ENCODE results near the gene LAGE3. TPM values are rescaled to one million over a fixed set of nuclear protein-coding genes. Genes with fewer than 3 reads are reported as not detected.

LAGE3 gene
- total RNA-seq, 1 donor from 2014 or later: 15.6 TPM

- no peak overlapping the region for H3K27ac Mint-ChIP-seq (ENCODE audit: unreplicated experiment)
- no peak for DNase-seq (ENCODE audit: extremely low spot score, unreplicated experiment)
- H3K27me3 Mint-ChIP-seq (ENCODE audit: unreplicated experiment): no peaks in the 10 kb centered on the region
- peaks cover 8% of the 10 kb centered on the region for H3K36me3 Mint-ChIP-seq (ENCODE audit: unreplicated experiment)
- no peaks in the 10 kb centered on the region for H3K9me3 Mint-ChIP-seq (ENCODE audit: unreplicated experiment)
- TF ChIP-seq CTCF (IDR thresholded peaks at IDR 0.05): no peak
- H3K4me1 Mint-ChIP-seq (ENCODE audit: unreplicated experiment): peaks cover 12% of the 10 kb centered on the region
- no peak overlapping the region for H3K4me3 Mint-ChIP-seq (ENCODE audit: unreplicated experiment)
Measured at GRCh38 chrX:154441984-154442707, 36.9 kb downstream of the LAGE3 start.

GRCh38 chrX:154441564-154441963 is 37.5 kb downstream of the LAGE3 start:
- H3K4me3 Mint-ChIP-seq (ENCODE audit: unreplicated experiment): no peak overlapping the region
- H3K27ac Mint-ChIP-seq (ENCODE audit: unreplicated experiment): no peak overlapping the region
- H3K4me1 Mint-ChIP-seq (ENCODE audit: unreplicated experiment): peaks cover 12% of the 10 kb centered on the region
- peaks cover 5% of the 10 kb centered on the region for H3K36me3 Mint-ChIP-seq (ENCODE audit: unreplicated experiment)
- H3K27me3 Mint-ChIP-seq (ENCODE audit: unreplicated experiment): no peaks in the 10 kb centered on the region
- TF ChIP-seq CTCF (IDR thresholded peaks at IDR 0.05): no peak
- DNase-seq (ENCODE audit: extremely low spot score, unreplicated experiment): no peak
- no peaks in the 10 kb centered on the region for H3K9me3 Mint-ChIP-seq (ENCODE audit: unreplicated experiment)

- TF ChIP-seq CTCF (IDR thresholded peaks at IDR 0.05): no peak
- Mint-ChIP-seq H3K27ac (ENCODE audit: unreplicated experiment) (no peak overlapping the region), H3K27me3 (ENCODE audit: unreplicated experiment) (no peaks in the 10 kb centered on the region), H3K9me3 (ENCODE audit: unreplicated experiment) (no peaks in the 10 kb centered on the region), H3K4me3 (ENCODE audit: unreplicated experiment) (no peak overlapping the region), H3K36me3 (ENCODE audit: unreplicated experiment) (peaks cover 5% of the 10 kb centered on the region), H3K4me1 (ENCODE audit: unreplicated experiment) (peaks cover 11% of the 10 kb centered on the region)
- DNase-seq (ENCODE audit: extremely low spot score, unreplicated experiment): no peak
Measured at GRCh38 chrX:154440623-154441357, 38.3 kb downstream of the LAGE3 start.

GRCh38 chrX:154439841-154440240 is 39.2 kb downstream of the LAGE3 start:
- Mint-ChIP-seq H3K27ac (ENCODE audit: unreplicated experiment) (no peak overlapping the region), H3K4me1 (ENCODE audit: unreplicated experiment) (peaks cover 11% of the 10 kb centered on the region), H3K36me3 (ENCODE audit: unreplicated experiment) (peaks cover 5% of the 10 kb centered on the region), H3K4me3 (ENCODE audit: unreplicated experiment) (no peak overlapping the region), H3K9me3 (ENCODE audit: unreplicated experiment) (no peaks in the 10 kb centered on the region), H3K27me3 (ENCODE audit: unreplicated experiment) (no peaks in the 10 kb centered on the region)
- no peak for DNase-seq (ENCODE audit: extremely low spot score, unreplicated experiment)
- no peak for TF ChIP-seq CTCF (IDR thresholded peaks at IDR 0.05)
